ENCODE data around the gene GATA6.
A peak's percentile ranks its signal among the peaks of the same experiment; 100 is the strongest.
"Not testable (repeated sequence)": the region's sequence is repeated elsewhere in the genome, so short reads cannot be mapped to it uniquely, and the experiment has no call there.

Gene GATA6

GRCh38 chr18:22218835-22219234 lies 49.4 kb downstream of the GATA6 start:
- H3K9me3 ChIP-seq (ENCODE audit: insufficient read depth, low read length, severe bottlenecking): no peaks in the 10 kb centered on the region
- H3K4me1 ChIP-seq (ENCODE audit: insufficient read depth, low read length): peaks cover 18% of the 10 kb centered on the region
- no peaks in the 10 kb centered on the region for H3K79me2 ChIP-seq (ENCODE audit: insufficient read depth, low read length)
- H3K27ac ChIP-seq (ENCODE audit: low read length): no peak overlapping the region
- H3K9ac ChIP-seq (ENCODE audit: low read depth, low read length): no peak overlapping the region
- no peaks in the 10 kb centered on the region for H4K20me1 ChIP-seq (ENCODE audit: insufficient read depth, low read length)
- DNase-seq: no peak
- no peak for ATAC-seq (ENCODE audit: insufficient read depth, low read depth)
- no peak for TF ChIP-seq EZH2 (IDR thresholded peaks at IDR 0.05; ENCODE audit: borderline replicate concordance, low read depth, low read length, severe bottlenecking)
- TF ChIP-seq, protein P1, sequence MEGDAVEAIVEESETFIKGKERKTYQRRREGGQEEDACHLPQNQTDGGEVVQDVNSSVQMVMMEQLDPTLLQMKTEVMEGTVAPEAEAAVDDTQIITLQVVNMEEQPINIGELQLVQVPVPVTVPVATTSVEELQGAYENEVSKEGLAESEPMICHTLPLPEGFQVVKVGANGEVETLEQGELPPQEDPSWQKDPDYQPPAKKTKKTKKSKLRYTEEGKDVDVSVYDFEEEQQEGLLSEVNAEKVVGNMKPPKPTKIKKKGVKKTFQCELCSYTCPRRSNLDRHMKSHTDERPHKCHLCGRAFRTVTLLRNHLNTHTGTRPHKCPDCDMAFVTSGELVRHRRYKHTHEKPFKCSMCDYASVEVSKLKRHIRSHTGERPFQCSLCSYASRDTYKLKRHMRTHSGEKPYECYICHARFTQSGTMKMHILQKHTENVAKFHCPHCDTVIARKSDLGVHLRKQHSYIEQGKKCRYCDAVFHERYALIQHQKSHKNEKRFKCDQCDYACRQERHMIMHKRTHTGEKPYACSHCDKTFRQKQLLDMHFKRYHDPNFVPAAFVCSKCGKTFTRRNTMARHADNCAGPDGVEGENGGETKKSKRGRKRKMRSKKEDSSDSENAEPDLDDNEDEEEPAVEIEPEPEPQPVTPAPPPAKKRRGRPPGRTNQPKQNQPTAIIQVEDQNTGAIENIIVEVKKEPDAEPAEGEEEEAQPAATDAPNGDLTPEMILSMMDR (IDR thresholded peaks at IDR 0.05; ENCODE audit: borderline replicate concordance, extremely low read depth, low read length, poor library complexity, severe bottlenecking): no peak
- H3K4me2 ChIP-seq (ENCODE audit: insufficient read depth, low read length): no peak overlapping the region
- H3K27me3 ChIP-seq (ENCODE audit: insufficient read depth, low read length, poor library complexity): no peaks in the 10 kb centered on the region
- H3K4me3 ChIP-seq (ENCODE audit: low read depth in 1 of 2, low read length in 2 of 2): no peak overlapping the region
- H3K36me3 ChIP-seq (ENCODE audit: insufficient read depth, low read length): no peaks in the 10 kb centered on the region
- no peak overlapping the region for H2AFZ ChIP-seq (ENCODE audit: low read depth, low read length)

- Histone ChIP-seq H3K27me3 (ENCODE audit: insufficient read depth, low read length, poor library complexity) (no peaks in the 10 kb centered on the region), H3K4me3 (ENCODE audit: low read depth in 1 of 2, low read length in 2 of 2) (no peak overlapping the region), H4K20me1 (ENCODE audit: insufficient read depth, low read length) (no peaks in the 10 kb centered on the region), H3K4me1 (ENCODE audit: insufficient read depth, low read length) (peaks cover 18% of the 10 kb centered on the region), H3K79me2 (ENCODE audit: insufficient read depth, low read length) (no peaks in the 10 kb centered on the region), H3K4me2 (ENCODE audit: insufficient read depth, low read length) (no peak overlapping the region), H3K9ac (ENCODE audit: low read depth, low read length) (no peak overlapping the region), H3K27ac (ENCODE audit: low read length) (no peak overlapping the region), H3K36me3 (ENCODE audit: insufficient read depth, low read length) (no peaks in the 10 kb centered on the region), H3K9me3 (ENCODE audit: insufficient read depth, low read length, severe bottlenecking) (no peaks in the 10 kb centered on the region), H2AFZ (ENCODE audit: low read depth, low read length) (no peak overlapping the region)
- ATAC-seq (ENCODE audit: insufficient read depth, low read depth): no peak
- DNase-seq: no peak
- TF ChIP-seq, protein P1 (IDR thresholded peaks at IDR 0.05; ENCODE audit: borderline replicate concordance, extremely low read depth, low read length, poor library complexity, severe bottlenecking): no peak
- no peak for TF ChIP-seq EZH2 (IDR thresholded peaks at IDR 0.05; ENCODE audit: borderline replicate concordance, low read depth, low read length, severe bottlenecking)
These were observed 50.4 kb downstream of the GATA6 start for GRCh38 chr18:22219568-22220355.

- H3K27me3 ChIP-seq (ENCODE audit: insufficient read depth, low read length, poor library complexity); H3K79me2 ChIP-seq (ENCODE audit: insufficient read depth, low read length); H3K9ac ChIP-seq (ENCODE audit: low read depth, low read length); H3K36me3 ChIP-seq (ENCODE audit: insufficient read depth, low read length); H3K4me2 ChIP-seq (ENCODE audit: insufficient read depth, low read length); H3K4me3 ChIP-seq (ENCODE audit: low read depth in 1 of 2, low read length in 2 of 2); H3K9me3 ChIP-seq (ENCODE audit: insufficient read depth, low read length, severe bottlenecking); DNase-seq; H3K27ac ChIP-seq (ENCODE audit: low read length); H2AFZ ChIP-seq (ENCODE audit: low read depth, low read length); ATAC-seq (ENCODE audit: insufficient read depth, low read depth); H4K20me1 ChIP-seq (ENCODE audit: insufficient read depth, low read length): not testable (repeated sequence)
- peaks cover 18% of the 10 kb centered on the region for H3K4me1 ChIP-seq (ENCODE audit: insufficient read depth, low read length)
These were observed 51.2 kb downstream of the GATA6 start for GRCh38 chr18:22220585-22220984.

GRCh38 chr18:22221350-22221749 lies 52.0 kb downstream of the GATA6 start:
- H3K4me2 ChIP-seq (ENCODE audit: insufficient read depth, low read length): no peak overlapping the region
- no peak overlapping the region for H3K9ac ChIP-seq (ENCODE audit: low read depth, low read length)
- H3K4me1 ChIP-seq (ENCODE audit: insufficient read depth, low read length): peaks cover 18% of the 10 kb centered on the region
- no peaks in the 10 kb centered on the region for H3K9me3 ChIP-seq (ENCODE audit: insufficient read depth, low read length, severe bottlenecking)
- H3K79me2 ChIP-seq (ENCODE audit: insufficient read depth, low read length): no peaks in the 10 kb centered on the region
- H4K20me1 ChIP-seq (ENCODE audit: insufficient read depth, low read length): no peaks in the 10 kb centered on the region
- H3K27ac ChIP-seq (ENCODE audit: low read length): 0 out of 2 replicates have a peak overlapping the region, but pooled peaks have one; percentile 45
- no peak overlapping the region for H2AFZ ChIP-seq (ENCODE audit: low read depth, low read length)
- TF ChIP-seq EZH2 (IDR thresholded peaks at IDR 0.05; ENCODE audit: borderline replicate concordance, low read depth, low read length, severe bottlenecking): no peak
- TF ChIP-seq, protein P1 (IDR thresholded peaks at IDR 0.05; ENCODE audit: borderline replicate concordance, extremely low read depth, low read length, poor library complexity, severe bottlenecking): no peak
- H3K36me3 ChIP-seq (ENCODE audit: insufficient read depth, low read length): no peaks in the 10 kb centered on the region
- no peak overlapping the region for H3K4me3 ChIP-seq (ENCODE audit: low read depth in 1 of 2, low read length in 2 of 2)
- DNase-seq (peak; percentile 27), ATAC-seq (ENCODE audit: insufficient read depth, low read depth) (peak; percentile 96)
- no peaks in the 10 kb centered on the region for H3K27me3 ChIP-seq (ENCODE audit: insufficient read depth, low read length, poor library complexity)
